Neural progenitor cell (in vitro differentiated cells): ENCODE results near the gene SPSB4. TPM values are rescaled to one million over a fixed set of nuclear protein-coding genes. Genes with fewer than 3 reads are reported as not detected.

Experiments
- DNase-seq: peaks from one replicate; pipeline ENCODE4 v3.0.0-alpha.2; 2016; ENCODE audit warnings: low spot score
- H2AFZ ChIP-seq: fragments of 200-600 bp; sonication (generic); replicated peaks from 2 replicates; pipeline ENCODE4 v1.6.1; 2016; ENCODE audit warnings: antibody characterized with exemption
- H3F3A ChIP-seq: fragments of 200-600 bp; sonication (generic); 2 replicates; pipeline ENCODE4 v1.6.1; 2016; ENCODE audit warnings: antibody characterized with exemption, low read depth
- H3K27ac ChIP-seq: fragments of 200-600 bp; sonication (generic); 2 replicates; pipeline ENCODE4 v1.5.1; 2016; ENCODE audit warnings: mild to moderate bottlenecking
- H3K27me3 ChIP-seq: fragments of 200-600 bp; sonication (generic); 2 replicates; pipeline ENCODE4 v1.6.1; 2016; ENCODE audit warnings: mild to moderate bottlenecking, moderate library complexity
- H3K36me3 ChIP-seq: fragments of 200-600 bp; sonication (generic); 2 replicates; pipeline ENCODE4 v1.5.1; 2016
- H3K4me1 ChIP-seq: fragments of 200-600 bp; sonication (generic); 2 replicates; pipeline ENCODE4 v1.6.1; 2016; ENCODE audit warnings: mixed run types
- H3K4me2 ChIP-seq: fragments of 200-600 bp; sonication (generic); 2 replicates; pipeline ENCODE4 v1.6.1; 2016
- H3K4me3 ChIP-seq: fragments of 200-600 bp; sonication (generic); 2 replicates; pipeline ENCODE4 v1.5.1; 2016
- H3K79me2 ChIP-seq: fragments of 200-600 bp; sonication (generic); 2 replicates; pipeline ENCODE4 v1.6.1; 2016; ENCODE audit warnings: low read depth
- H3K9ac ChIP-seq: fragments of 200-600 bp; sonication (generic); 2 replicates; pipeline ENCODE4 v1.6.1; 2016
- H3K9me3 ChIP-seq: fragments of 200-600 bp; sonication (generic); 2 replicates; pipeline ENCODE4 v1.5.1; 2016; ENCODE audit warnings: low read depth
- H4K20me1 ChIP-seq: fragments of 200-600 bp; sonication (generic); 2 replicates; pipeline ENCODE4 v1.6.1; 2016; ENCODE audit warnings: low read depth
- H3K27ac Mint-ChIP-seq: 3 replicates; pipeline ENCODE4 v1.8.0; 2021; ENCODE audit warnings: mixed read lengths
- H3K27me3 Mint-ChIP-seq: 2 replicates; pipeline ENCODE4 v1.8.0; 2022; ENCODE audit warnings: low read depth, mild to moderate bottlenecking, inconsistent platforms, moderate library complexity, mixed read lengths; ENCODE audit not compliant: insufficient read depth
- H3K36me3 Mint-ChIP-seq: 3 replicates; pipeline ENCODE4 v1.8.0; 2021; ENCODE audit warnings: mixed read lengths
- H3K4me1 Mint-ChIP-seq: 3 replicates; pipeline ENCODE4 v1.8.0; 2021; ENCODE audit warnings: mixed read lengths
- H3K4me3 Mint-ChIP-seq: 3 replicates; pipeline ENCODE4 v1.8.0; 2021; ENCODE audit warnings: mild to moderate bottlenecking, moderate library complexity, mixed read lengths
- H3K9me3 Mint-ChIP-seq: 3 replicates; pipeline ENCODE4 v1.8.0; 2020; ENCODE audit warnings: mixed read lengths
- CTCF ChIP-seq: fragments of 200-600 bp; sonication (generic); IDR thresholded peaks from 2 replicates; pipeline ENCODE4 v1.5.1; 2017; ENCODE audit warnings: antibody characterized with exemption, mild to moderate bottlenecking
- EZH2 ChIP-seq: fragments of 200-600 bp; sonication (generic); IDR thresholded peaks from 2 replicates; pipeline ENCODE4 v1.6.1; 2017; ENCODE audit warnings: antibody characterized with exemption, mild to moderate bottlenecking, moderate library complexity
- EZH2phosphoT487 ChIP-seq: fragments of 200-600 bp; sonication (generic); IDR thresholded peaks from 2 replicates; pipeline ENCODE4 v1.6.1; 2017; ENCODE audit warnings: antibody characterized with exemption
- total RNA-seq: library from RNA; depleted of rRNA; stranded (reverse); fragments of >200 nt; gene quantifications from 2 replicates; pipeline ENCODE4 v1.2.3, GENCODE V29; 2015; ENCODE audit warnings: low replicate concordance

SPSB4 gene
- total RNA-seq, 1 donor from 2014 or later: 4.9 TPM

- Histone ChIP-seq H3K27ac (no peak overlapping the region), H3K79me2 (no peaks in the 10 kb centered on the region), H3K4me1 (peaks cover 50% of the 10 kb centered on the region), H3K4me2 (peak overlapping the region; percentile 44), H3K27me3 (peaks cover 84% of the 10 kb centered on the region), H3K9ac (no peak overlapping the region), H3K9me3 (no peaks in the 10 kb centered on the region), H3K36me3 (no peaks in the 10 kb centered on the region), H3K4me3 (no peak overlapping the region), H3F3A (peaks cover 44% of the 10 kb centered on the region), H4K20me1 (peaks cover 58% of the 10 kb centered on the region), H2AFZ (no peak overlapping the region)
- H3K27me3 Mint-ChIP-seq: peaks cover 4% of the 10 kb centered on the region
- peaks cover 25% of the 10 kb centered on the region for H3K36me3 Mint-ChIP-seq
- peak overlapping the region; percentile 76 for H3K4me3 Mint-ChIP-seq
- DNase-seq: peak; percentile 70
- peaks cover 67% of the 10 kb centered on the region for H3K4me1 Mint-ChIP-seq
- TF ChIP-seq EZH2phosphoT487 (no peak), EZH2 (no peak), CTCF (no peak)
- H3K27ac Mint-ChIP-seq: peak overlapping the region; percentile 95
- no peaks in the 10 kb centered on the region for H3K9me3 Mint-ChIP-seq
Measured at GRCh38 chr3:141070727-141071357, 19.7 kb downstream of the SPSB4 start.

- Mint-ChIP-seq H3K27ac (peak overlapping the region; percentile 3), H3K36me3 (peaks cover 25% of the 10 kb centered on the region), H3K4me1 (peaks cover 76% of the 10 kb centered on the region), H3K9me3 (no peaks in the 10 kb centered on the region), H3K27me3 (peaks cover 6% of the 10 kb centered on the region), H3K4me3 (no peak overlapping the region)
- Histone ChIP-seq H3K36me3 (no peaks in the 10 kb centered on the region), H3K4me1 (peaks cover 59% of the 10 kb centered on the region), H3F3A (peaks cover 53% of the 10 kb centered on the region), H4K20me1 (peaks cover 66% of the 10 kb centered on the region), H3K9me3 (no peaks in the 10 kb centered on the region), H3K79me2 (no peaks in the 10 kb centered on the region), H3K4me3 (no peak overlapping the region), H2AFZ (no peak overlapping the region), H3K9ac (no peak overlapping the region), H3K4me2 (peak overlapping the region; percentile 44), H3K27ac (no peak overlapping the region), H3K27me3 (peaks cover 85% of the 10 kb centered on the region)
- TF ChIP-seq CTCF (no peak), EZH2 (no peak), EZH2phosphoT487 (no peak)
- no peak for DNase-seq
Measured at GRCh38 chr3:141071681-141072260, 20.6 kb downstream of the SPSB4 start.

- no peak overlapping the region for H3K27ac ChIP-seq
Measured at GRCh38 chr3:141072950-141073349, 21.8 kb downstream of the SPSB4 start.

More at GRCh38 chr3:141072950-141073349, 21.8 kb downstream of the SPSB4 start:
- Histone ChIP-seq H4K20me1 (peaks cover 76% of the 10 kb centered on the region), H3K36me3 (no peaks in the 10 kb centered on the region), H3F3A (peaks cover 63% of the 10 kb centered on the region), H3K9me3 (no peaks in the 10 kb centered on the region), H3K9ac (no peak overlapping the region), H3K4me2 (no peak overlapping the region), H3K27me3 (peaks cover 82% of the 10 kb centered on the region), H3K79me2 (no peaks in the 10 kb centered on the region), H3K4me3 (no peak overlapping the region), H3K4me1 (peaks cover 70% of the 10 kb centered on the region), H2AFZ (no peak overlapping the region)
- Mint-ChIP-seq H3K27me3 (peaks cover 8% of the 10 kb centered on the region), H3K4me3 (no peak overlapping the region), H3K27ac (peak overlapping the region; percentile 25), H3K9me3 (no peaks in the 10 kb centered on the region), H3K4me1 (peaks cover 88% of the 10 kb centered on the region), H3K36me3 (peaks cover 17% of the 10 kb centered on the region)
- no peak for TF ChIP-seq EZH2
- TF ChIP-seq EZH2phosphoT487: no peak
- TF ChIP-seq CTCF: no peak
- DNase-seq: no peak
